MG63 (cell line): Measurements from ENCODE around the gene FOXE1. TPM values are rescaled to one million over a fixed set of nuclear protein-coding genes. Genes with fewer than 3 reads are reported as not detected.

Source experiments
- DNase-seq: peaks from one replicate; pipeline ENCODE4 v3.0.0-alpha.2; 2020
- H3K27me3 ChIP-seq: fragments of 250-450 bp; sonication (Bioruptor Pico); 2 replicates; pipeline ENCODE4 v1.5.1; 2020; ENCODE audit warnings: mild to moderate bottlenecking, moderate library complexity
- H3K36me3 ChIP-seq: fragments of 250-450 bp; sonication (Bioruptor Pico); 2 replicates; pipeline ENCODE4 v1.5.1; 2020; ENCODE audit warnings: mild to moderate bottlenecking, moderate library complexity
- H3K4me3 ChIP-seq: fragments of 250-450 bp; sonication (Bioruptor Pico); 2 replicates; pipeline ENCODE4 v1.5.1; 2020; ENCODE audit warnings: mild to moderate bottlenecking, moderate library complexity
- H3K9me3 ChIP-seq: fragments of 250-450 bp; sonication (Bioruptor Pico); 2 replicates; pipeline ENCODE4 v1.5.1; 2020; ENCODE audit warnings: mild to moderate bottlenecking, moderate library complexity
- total RNA-seq: library from RNA; depleted of rRNA; stranded (reverse); fragments of >200 nt; shearing (Covaris generic); gene quantifications from 2 replicates; pipeline ENCODE4 v1.2.3, GENCODE V29; 2014; ENCODE audit warnings: low replicate concordance

The FOXE1 gene
- total RNA-seq, 1 experiment from 2014 or later: not detected

- DNase-seq: peak; percentile 22
- H3K4me3 ChIP-seq: no peak overlapping the region
- no peaks in the 10 kb centered on the region for H3K9me3 ChIP-seq
- H3K36me3 ChIP-seq: no peaks in the 10 kb centered on the region
- H3K27me3 ChIP-seq: peaks cover 6% of the 10 kb centered on the region
These were observed 7.9 kb upstream of the FOXE1 start for GRCh38 chr9:97845130-97845529.

GRCh38 chr9:97845763-97846162, 7.3 kb upstream of the FOXE1 start:
- Histone ChIP-seq H3K27me3 (peaks cover 6% of the 10 kb centered on the region), H3K36me3 (no peaks in the 10 kb centered on the region), H3K9me3 (no peaks in the 10 kb centered on the region), H3K4me3 (no peak overlapping the region)
- no peak for DNase-seq

- no peaks in the 10 kb centered on the region for H3K9me3 ChIP-seq
- H3K36me3 ChIP-seq: no peaks in the 10 kb centered on the region
- DNase-seq: no peak
- peaks cover 6% of the 10 kb centered on the region for H3K27me3 ChIP-seq
- H3K4me3 ChIP-seq: no peak overlapping the region
These were observed 6.7 kb upstream of the FOXE1 start for GRCh38 chr9:97846347-97846746.

GRCh38 chr9:97847474-97848214, 5.4 kb upstream of the FOXE1 start:
- Histone ChIP-seq H3K27me3 (peaks cover 6% of the 10 kb centered on the region), H3K9me3 (no peaks in the 10 kb centered on the region), H3K36me3 (no peaks in the 10 kb centered on the region), H3K4me3 (no peak overlapping the region)
- DNase-seq: no peak

- Histone ChIP-seq H3K9me3 (no peaks in the 10 kb centered on the region), H3K4me3 (no peak overlapping the region), H3K36me3 (no peaks in the 10 kb centered on the region), H3K27me3 (peaks cover 6% of the 10 kb centered on the region)
- no peak for DNase-seq
These were observed 4.9 kb upstream of the FOXE1 start for GRCh38 chr9:97848215-97848479.

- peaks cover 8% of the 10 kb centered on the region for H3K27me3 ChIP-seq
- DNase-seq: no peak
- no peaks in the 10 kb centered on the region for H3K9me3 ChIP-seq
- no peak overlapping the region for H3K4me3 ChIP-seq
- H3K36me3 ChIP-seq: no peaks in the 10 kb centered on the region
These were observed 4.4 kb upstream of the FOXE1 start for GRCh38 chr9:97848480-97849237.

- DNase-seq: no peak
- Histone ChIP-seq H3K36me3 (no peaks in the 10 kb centered on the region), H3K27me3 (peaks cover 8% of the 10 kb centered on the region), H3K9me3 (no peaks in the 10 kb centered on the region), H3K4me3 (no peak overlapping the region)
These were observed 3.0 kb upstream of the FOXE1 start for GRCh38 chr9:97849980-97850379.

GRCh38 chr9:97850746-97851445, 2.1 kb upstream of the FOXE1 start:
- H3K4me3 ChIP-seq: no peak overlapping the region
- H3K27me3 ChIP-seq: peaks cover 8% of the 10 kb centered on the region
- DNase-seq: no peak

GRCh38 chr9:97851446-97851883, 1.6 kb upstream of the FOXE1 start:
- Histone ChIP-seq H3K27me3 (peaks cover 8% of the 10 kb centered on the region), H3K36me3 (no peaks in the 10 kb centered on the region), H3K9me3 (no peaks in the 10 kb centered on the region), H3K4me3 (no peak overlapping the region)
- DNase-seq: no peak

More at GRCh38 chr9:97850746-97851445, 2.1 kb upstream of the FOXE1 start:
- Histone ChIP-seq H3K9me3 (no peaks in the 10 kb centered on the region), H3K36me3 (no peaks in the 10 kb centered on the region)

- Histone ChIP-seq H3K36me3 (no peaks in the 10 kb centered on the region), H3K9me3 (no peaks in the 10 kb centered on the region), H3K27me3 (peaks cover 8% of the 10 kb centered on the region), H3K4me3 (no peak overlapping the region)
- DNase-seq: no peak
These were observed 1.0 kb upstream of the FOXE1 start for GRCh38 chr9:97852001-97852398.

- Histone ChIP-seq H3K9me3 (no peaks in the 10 kb centered on the region), H3K4me3 (no peak overlapping the region), H3K36me3 (no peaks in the 10 kb centered on the region), H3K27me3 (peaks cover 8% of the 10 kb centered on the region)
- no peak for DNase-seq
These were observed 499 bp upstream of the FOXE1 start for GRCh38 chr9:97852399-97853055.

- H3K27me3 ChIP-seq: peaks cover 3% of the 10 kb centered on the region; the same call in 1 of the 2 replicates
- H3K9me3 ChIP-seq: no peaks in the 10 kb centered on the region
- peak overlapping the region; percentile 45 for H3K4me3 ChIP-seq
- DNase-seq: peak; percentile 53
- H3K36me3 ChIP-seq: no peaks in the 10 kb centered on the region
These were observed 1.0 kb downstream of the FOXE1 start for GRCh38 chr9:97853844-97854695.

GRCh38 chr9:97854696-97855485, 1.9 kb downstream of the FOXE1 start:
- Histone ChIP-seq H3K36me3 (no peaks in the 10 kb centered on the region), H3K9me3 (no peaks in the 10 kb centered on the region), H3K27me3 (0 out of 2 replicates have a peak, but pooled peaks cover 2% of the 10 kb centered on the region), H3K4me3 (no peak overlapping the region)
- no peak for DNase-seq

GRCh38 chr9:97855486-97855875, 2.5 kb downstream of the FOXE1 start:
- Histone ChIP-seq H3K36me3 (no peaks in the 10 kb centered on the region), H3K4me3 (no peak overlapping the region), H3K9me3 (no peaks in the 10 kb centered on the region), H3K27me3 (0 out of 2 replicates have a peak, but pooled peaks cover 2% of the 10 kb centered on the region)
- DNase-seq: no peak

- no peaks in the 10 kb centered on the region for H3K9me3 ChIP-seq
- H3K36me3 ChIP-seq: no peaks in the 10 kb centered on the region
- no peak overlapping the region for H3K4me3 ChIP-seq
- H3K27me3 ChIP-seq: 0 out of 2 replicates have a peak, but pooled peaks cover 2% of the 10 kb centered on the region
- no peak for DNase-seq
These were observed 2.9 kb downstream of the FOXE1 start for GRCh38 chr9:97855899-97856298.
